HFFc6 (cell line): ENCODE results near the gene BBS4. TPM values are rescaled to one million over a fixed set of nuclear protein-coding genes. Genes with fewer than 3 reads are reported as not detected.
"Not testable (repeated sequence)": the region's sequence is repeated elsewhere in the genome, so short reads cannot be mapped to it uniquely, and the experiment has no call there.

Source experiments
- DNase-seq: peaks from one replicate; pipeline ENCODE4 v3.0.0-alpha.2; 2018
- H3K27ac Mint-ChIP-seq: 2 replicates; pipeline ENCODE4 v1.8.0; 2020; ENCODE audit warnings: mild to moderate bottlenecking, mixed read lengths
- H3K27me3 Mint-ChIP-seq: 2 replicates; pipeline ENCODE4 v1.8.0; 2021; ENCODE audit warnings: mild to moderate bottlenecking, moderate library complexity, mixed read lengths; ENCODE audit not compliant: insufficient read depth
- H3K36me3 Mint-ChIP-seq: 2 replicates; pipeline ENCODE4 v1.8.0; 2021; ENCODE audit warnings: low read depth, mixed read lengths
- H3K4me1 Mint-ChIP-seq: 2 replicates; pipeline ENCODE4 v1.8.0; 2020; ENCODE audit warnings: low read depth, mixed read lengths
- H3K4me3 Mint-ChIP-seq: 2 replicates; pipeline ENCODE4 v1.8.0; 2020; ENCODE audit warnings: mild to moderate bottlenecking, moderate library complexity, mixed read lengths
- H3K9me3 Mint-ChIP-seq: 2 replicates; pipeline ENCODE4 v1.8.0; 2020; ENCODE audit warnings: mild to moderate bottlenecking, mixed read lengths
- total RNA-seq, 6 experiments: library from RNA; stranded (reverse); fragmentation: NEBNext Ultra II Directional; extraction: Animal tissue kit (Norgen Biotek cat#: 25700); gene quantifications; 2 replicates in 1 of 6; 3 replicates in 5 of 6; pipeline ENCODE4 v1.2.3, GENCODE V29; 2021
- TF ChIP-seq, protein P1 (sequence below): fragments of 200-600 bp; sonication (generic); IDR thresholded peaks from 2 replicates; pipeline ENCODE4 v1.5.0; 2021; ENCODE audit warnings: antibody characterized with exemption, mild to moderate bottlenecking

BBS4 gene
- total RNA-seq, 6 experiments from 2014 or later: 10.3 to 12.9 (median 12.5) TPM

DNA sequence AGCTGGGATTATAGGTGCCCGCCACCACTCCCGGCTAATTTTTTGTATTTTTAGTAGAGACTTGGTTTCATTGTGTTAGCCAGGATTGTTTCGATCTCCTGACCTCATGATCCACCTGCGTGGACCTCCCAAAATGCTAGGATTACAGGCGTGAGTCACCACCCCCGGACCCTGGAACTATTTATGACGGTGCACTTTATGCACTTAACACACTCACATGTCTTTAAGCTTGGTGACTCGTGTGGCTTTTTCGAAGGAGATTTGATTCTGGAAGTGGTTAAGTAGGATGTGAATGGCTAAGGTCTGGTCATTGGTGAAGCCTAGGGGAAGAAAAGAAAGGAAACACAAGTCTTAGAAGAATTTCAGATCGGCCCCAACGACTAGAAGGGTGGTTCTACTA lies 20.3 kb downstream of the BBS4 start:
- H3K27me3 Mint-ChIP-seq: peaks cover 2% of the 10 kb centered on the region
- TF ChIP-seq, protein P1, sequence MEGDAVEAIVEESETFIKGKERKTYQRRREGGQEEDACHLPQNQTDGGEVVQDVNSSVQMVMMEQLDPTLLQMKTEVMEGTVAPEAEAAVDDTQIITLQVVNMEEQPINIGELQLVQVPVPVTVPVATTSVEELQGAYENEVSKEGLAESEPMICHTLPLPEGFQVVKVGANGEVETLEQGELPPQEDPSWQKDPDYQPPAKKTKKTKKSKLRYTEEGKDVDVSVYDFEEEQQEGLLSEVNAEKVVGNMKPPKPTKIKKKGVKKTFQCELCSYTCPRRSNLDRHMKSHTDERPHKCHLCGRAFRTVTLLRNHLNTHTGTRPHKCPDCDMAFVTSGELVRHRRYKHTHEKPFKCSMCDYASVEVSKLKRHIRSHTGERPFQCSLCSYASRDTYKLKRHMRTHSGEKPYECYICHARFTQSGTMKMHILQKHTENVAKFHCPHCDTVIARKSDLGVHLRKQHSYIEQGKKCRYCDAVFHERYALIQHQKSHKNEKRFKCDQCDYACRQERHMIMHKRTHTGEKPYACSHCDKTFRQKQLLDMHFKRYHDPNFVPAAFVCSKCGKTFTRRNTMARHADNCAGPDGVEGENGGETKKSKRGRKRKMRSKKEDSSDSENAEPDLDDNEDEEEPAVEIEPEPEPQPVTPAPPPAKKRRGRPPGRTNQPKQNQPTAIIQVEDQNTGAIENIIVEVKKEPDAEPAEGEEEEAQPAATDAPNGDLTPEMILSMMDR: no peak
- H3K27ac Mint-ChIP-seq: peak overlapping the region; percentile 85
- no peaks in the 10 kb centered on the region for H3K9me3 Mint-ChIP-seq
- H3K36me3 Mint-ChIP-seq: no peaks in the 10 kb centered on the region
- H3K4me1 Mint-ChIP-seq: peaks cover 34% of the 10 kb centered on the region
- DNase-seq: peak; percentile 27
- peak overlapping the region; percentile 30; the same call in 1 of the 2 replicates for H3K4me3 Mint-ChIP-seq

DNA sequence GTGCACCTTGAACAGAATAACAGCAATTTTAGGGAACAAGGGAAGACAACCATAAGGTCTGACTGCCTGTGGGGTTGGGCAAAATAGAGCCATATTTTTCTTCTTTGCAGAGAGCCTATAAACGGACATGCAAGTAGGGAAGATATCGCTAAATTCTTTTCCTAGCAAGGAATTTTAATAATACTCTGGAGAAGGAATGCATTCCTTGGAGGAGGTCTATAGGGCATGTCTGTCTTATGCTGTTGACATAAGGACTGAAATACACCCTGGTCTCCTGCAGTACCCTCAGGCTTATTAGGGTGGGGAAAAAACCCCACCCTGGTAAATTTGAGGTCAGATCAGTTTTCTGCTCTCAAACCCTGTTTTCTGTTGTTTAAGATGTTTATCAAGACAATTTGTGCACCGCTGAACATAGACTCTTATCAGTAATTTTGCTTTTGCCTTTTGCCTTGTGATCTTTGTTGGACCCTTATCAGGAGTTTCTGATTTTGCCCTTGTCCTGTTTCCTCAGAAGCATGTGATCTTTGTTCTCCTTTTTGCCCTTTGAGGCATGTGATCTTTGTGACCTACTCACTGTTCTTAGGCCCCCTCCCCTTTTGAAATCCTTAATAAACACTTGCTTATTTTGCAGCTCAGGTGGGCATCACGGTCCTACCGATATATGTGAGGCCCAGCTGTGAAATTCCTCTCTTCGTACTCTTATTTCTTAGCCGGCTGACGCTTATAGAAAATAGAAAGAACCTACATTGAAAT lies 22.7 kb downstream of the BBS4 start:
- DNase-seq, H3K27me3 Mint-ChIP-seq, H3K36me3 Mint-ChIP-seq, H3K4me3 Mint-ChIP-seq, H3K27ac Mint-ChIP-seq, H3K9me3 Mint-ChIP-seq: not testable (repeated sequence)
- H3K4me1 Mint-ChIP-seq: peaks cover 34% of the 10 kb centered on the region

DNA sequence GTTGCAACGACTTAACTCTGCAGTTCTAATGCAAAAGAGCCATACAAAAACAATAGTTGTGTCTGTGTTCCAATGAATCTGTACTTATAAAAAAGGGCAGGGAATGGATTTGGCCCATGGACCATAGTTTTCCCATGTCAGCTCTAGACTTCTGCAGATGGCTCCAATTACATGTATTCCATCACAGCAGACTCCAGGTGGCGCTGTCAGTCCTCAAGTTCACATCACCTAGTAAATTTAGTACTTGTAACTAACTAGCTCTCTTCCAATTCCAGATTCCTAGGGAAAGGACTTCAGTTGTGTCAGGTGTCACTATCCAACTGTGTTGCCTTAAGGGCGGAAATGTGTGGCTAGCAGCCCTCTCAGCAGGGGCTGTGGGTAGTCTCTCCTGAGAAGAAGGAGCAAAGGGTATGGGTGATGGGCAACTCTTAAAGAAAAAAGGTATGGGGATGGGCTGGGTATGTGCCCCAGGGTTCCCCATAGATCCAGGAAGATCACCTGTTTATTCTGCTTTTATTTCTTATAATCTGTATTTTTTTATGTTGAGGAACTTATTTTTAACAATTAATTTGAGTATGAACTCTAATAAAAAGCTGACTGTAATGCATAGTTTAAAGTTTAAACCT lies 36.2 kb downstream of the BBS4 start:
- H3K27me3 Mint-ChIP-seq: no peaks in the 10 kb centered on the region
- no peaks in the 10 kb centered on the region for H3K36me3 Mint-ChIP-seq
- peak; percentile 64 for DNase-seq
- peaks cover 6% of the 10 kb centered on the region; the same call in 1 of the 2 replicates for H3K4me1 Mint-ChIP-seq
- TF ChIP-seq, protein P1: peak; percentile 90
- no peak overlapping the region for H3K4me3 Mint-ChIP-seq
- H3K27ac Mint-ChIP-seq: no peak overlapping the region
- no peaks in the 10 kb centered on the region for H3K9me3 Mint-ChIP-seq

DNA sequence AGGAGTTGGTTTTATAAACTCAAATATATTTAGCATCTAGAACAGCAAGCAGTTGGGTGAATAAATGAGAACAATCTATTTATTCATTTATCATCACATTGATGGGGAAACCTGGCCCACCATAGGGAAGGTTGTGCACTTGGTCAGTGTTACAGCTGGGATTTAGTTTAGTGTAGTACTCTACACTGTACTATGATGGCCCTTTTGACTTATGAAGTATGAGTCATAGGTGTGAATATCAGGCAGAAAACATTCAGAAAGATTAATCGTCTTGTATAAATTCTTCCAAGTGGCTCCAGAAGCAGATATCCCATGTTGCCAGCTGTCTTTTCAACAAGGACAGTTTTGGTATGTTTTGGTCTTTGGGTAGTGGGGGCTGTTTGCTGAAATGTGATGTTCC lies 38.0 kb downstream of the BBS4 start:
- peaks cover 23% of the 10 kb centered on the region for H3K4me1 Mint-ChIP-seq
- no peaks in the 10 kb centered on the region for H3K36me3 Mint-ChIP-seq
- H3K27me3 Mint-ChIP-seq: no peaks in the 10 kb centered on the region
- TF ChIP-seq, protein P1: no peak
- H3K9me3 Mint-ChIP-seq: no peaks in the 10 kb centered on the region
- H3K4me3 Mint-ChIP-seq: no peak overlapping the region
- DNase-seq: no peak
- no peak overlapping the region for H3K27ac Mint-ChIP-seq

DNA sequence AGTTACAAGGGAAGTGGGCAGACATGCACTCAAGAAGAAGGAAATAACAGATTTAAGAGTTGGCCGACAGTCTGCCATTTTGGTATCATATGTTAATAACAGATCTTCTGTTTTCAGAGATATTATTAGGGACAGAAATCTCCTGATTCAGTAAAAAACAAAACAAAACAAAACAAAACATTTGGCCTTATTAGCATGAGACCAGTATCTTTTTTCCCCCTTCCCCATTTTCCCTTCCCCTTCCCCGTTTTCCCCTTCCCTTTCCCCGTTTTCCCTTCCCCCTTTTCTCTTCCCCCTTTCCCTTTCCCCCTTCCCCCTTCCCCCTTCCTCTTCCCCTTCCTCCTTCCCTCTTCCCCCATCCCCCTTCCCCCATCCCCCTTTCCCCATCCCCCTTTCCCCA lies 39.4 kb downstream of the BBS4 start:
- TF ChIP-seq, protein P1: no peak
- H3K36me3 Mint-ChIP-seq: no peaks in the 10 kb centered on the region
- no peaks in the 10 kb centered on the region for H3K9me3 Mint-ChIP-seq

DNA sequence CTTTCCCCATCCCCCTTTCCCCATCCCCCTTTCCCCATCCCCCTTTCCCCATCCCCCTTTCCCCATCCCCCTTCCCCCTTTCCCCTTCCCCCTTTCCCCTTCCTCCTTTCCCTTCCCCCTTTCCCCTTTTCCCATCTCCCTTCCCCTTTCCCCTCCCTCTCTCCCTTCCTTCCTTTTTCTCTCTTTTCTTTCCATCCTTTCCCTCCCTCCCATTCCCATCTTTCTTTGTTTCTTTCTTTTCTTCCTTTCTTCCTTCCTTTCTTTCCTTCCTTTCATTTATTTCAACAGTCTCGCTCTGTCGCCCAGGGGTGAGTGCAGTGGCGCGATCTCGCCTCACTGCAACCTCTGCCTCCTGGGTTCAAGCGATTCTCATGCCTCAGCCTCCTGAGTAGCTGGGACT lies 39.8 kb downstream of the BBS4 start:
- not testable (repeated sequence) for H3K27ac Mint-ChIP-seq, H3K9me3 Mint-ChIP-seq, H3K27me3 Mint-ChIP-seq, H3K36me3 Mint-ChIP-seq, DNase-seq, H3K4me3 Mint-ChIP-seq
- H3K4me1 Mint-ChIP-seq: peaks cover 24% of the 10 kb centered on the region

More for the DNA sequence above, 39.4 kb downstream of the BBS4 start:
- no peak overlapping the region for H3K27ac Mint-ChIP-seq
- no peaks in the 10 kb centered on the region for H3K27me3 Mint-ChIP-seq
- no peak overlapping the region for H3K4me3 Mint-ChIP-seq
- peaks cover 24% of the 10 kb centered on the region for H3K4me1 Mint-ChIP-seq
- DNase-seq: no peak
